Activated B cell treated with CpG ODN at 0.5 μM for 24 hours (primary cell): ENCODE measurements around the gene ARHGAP42. TPM values are rescaled to one million over a fixed set of nuclear protein-coding genes. Genes with fewer than 3 reads are reported as not detected.

Experiments used
- ATAC-seq: fragments of 200-7000 bp; cut with Tn5 transposase; one replicate; pipeline ENCODE4 v1.10.0; 2021; ENCODE audit warnings: low read depth, mild to moderate bottlenecking, moderate library complexity
- CTCF ChIA-PET: fragments of 350-600 bp; sonication (Branson Sonifier 250); formaldehyde crosslinking; loops from one replicate; lab custom pipeline; 2021; ENCODE audit warnings: antibody characterized with exemption; lab: Charles Lee
- POLR2A ChIA-PET: fragments of 350-600 bp; sonication (Branson Sonifier 250); formaldehyde crosslinking; loops from one replicate; lab custom pipeline; 2021; ENCODE audit warnings: antibody characterized with exemption; lab: Charles Lee
- DNase-seq: peaks from one replicate; pipeline ENCODE4 v3.0.0; 2022
- H3K27ac Mint-ChIP-seq: one replicate; pipeline ENCODE4 v1.8.0; 2020; ENCODE audit warnings: mixed read lengths
- H3K27me3 Mint-ChIP-seq: one replicate; pipeline ENCODE4 v1.8.0; 2021; ENCODE audit warnings: mixed read lengths
- H3K36me3 Mint-ChIP-seq: one replicate; pipeline ENCODE4 v1.8.0; 2021; ENCODE audit warnings: low read depth, mixed read lengths
- H3K4me1 Mint-ChIP-seq: one replicate; pipeline ENCODE4 v1.8.0; 2021; ENCODE audit warnings: mixed read lengths
- H3K4me3 Mint-ChIP-seq: one replicate; pipeline ENCODE4 v1.8.0; 2020; ENCODE audit warnings: mild to moderate bottlenecking, mixed read lengths
- H3K9me3 Mint-ChIP-seq: one replicate; pipeline ENCODE4 v1.8.0; 2020; ENCODE audit warnings: mixed read lengths
- CTCF ChIP-seq: fragments of 200-600 bp; IDR thresholded peaks from one replicate; pipeline ENCODE4 v1.8.0; 2022; ENCODE audit warnings: antibody characterized with exemption, mild to moderate bottlenecking
- intact Hi-C: fragments of 100-400 bp; cut with micrococcal nuclease; formaldehyde crosslinking; loops from one replicate; pipeline ENCODE4 v1.15.1; 2024
- total RNA-seq: library from RNA; stranded (reverse); gene quantifications from 2 replicates; pipeline ENCODE4 v1.2.3, GENCODE V29; 2022

The ARHGAP42 gene
- total RNA-seq, 1 donor from 2014 or later = 4.9 TPM

DNA sequence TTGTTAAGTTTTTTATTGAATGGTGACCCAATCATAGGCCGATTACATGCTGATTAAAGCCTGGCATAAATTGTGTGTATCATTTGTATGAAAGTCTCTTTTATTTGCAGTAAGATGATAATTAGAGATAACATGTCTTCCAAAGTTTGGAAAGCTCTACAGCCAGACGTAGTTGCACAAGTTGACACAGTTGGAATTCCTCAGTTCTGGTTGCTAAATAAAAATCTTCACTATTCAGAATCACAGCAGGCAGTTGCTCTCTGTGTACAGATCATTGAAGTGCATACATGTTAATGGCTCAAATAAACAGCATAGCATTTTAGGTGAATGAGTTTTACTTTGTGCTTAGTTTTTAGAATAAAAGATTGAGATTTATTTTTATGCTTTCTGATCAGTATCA is 69.5 kb downstream of the ARHGAP42 start:
- intact Hi-C loops = no loop called here
- no peaks in the 10 kb centered on the region for H3K9me3 Mint-ChIP-seq
- TF ChIP-seq CTCF = no peak
- no peaks in the 10 kb centered on the region for H3K36me3 Mint-ChIP-seq
- no peaks in the 10 kb centered on the region for H3K4me1 Mint-ChIP-seq
- CTCF ChIA-PET = no interaction called here
- no peak overlapping the region for H3K27ac Mint-ChIP-seq
- DNase-seq = no peak
- no peaks in the 10 kb centered on the region for H3K27me3 Mint-ChIP-seq
- ATAC-seq = no peak
- POLR2A ChIA-PET = no interaction called here
- no peak overlapping the region for H3K4me3 Mint-ChIP-seq

GRCh38 chr11:100757646-100758045 is 70.6 kb downstream of the ARHGAP42 start:
- no peak for DNase-seq
- intact Hi-C loops = no loop called here
- Mint-ChIP-seq H3K4me3 (no peak overlapping the region), H3K27ac (no peak overlapping the region), H3K9me3 (no peaks in the 10 kb centered on the region), H3K36me3 (no peaks in the 10 kb centered on the region), H3K4me1 (no peaks in the 10 kb centered on the region), H3K27me3 (no peaks in the 10 kb centered on the region)
- POLR2A ChIA-PET = no interaction called here
- ATAC-seq = no peak
- TF ChIP-seq CTCF = no peak
- CTCF ChIA-PET = no interaction called here

DNA sequence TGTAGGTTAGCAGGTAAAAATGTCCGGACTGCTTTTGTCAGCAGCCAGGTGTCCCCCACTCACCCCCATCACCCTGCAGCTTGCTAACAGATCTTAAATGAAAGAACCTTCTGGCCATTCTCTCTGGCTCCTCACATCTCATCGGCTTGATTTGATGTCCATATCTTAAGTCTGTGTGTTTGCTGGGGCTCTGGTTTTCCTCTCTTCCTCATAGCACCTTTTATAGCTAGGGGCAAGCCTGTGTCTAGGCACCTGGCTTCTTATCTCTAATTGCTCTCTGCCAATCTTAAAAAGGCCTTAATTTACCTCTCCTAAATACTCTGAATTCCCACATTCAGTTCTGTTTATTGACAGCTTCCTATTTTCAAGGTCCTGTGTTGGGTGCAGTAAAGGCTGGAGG is 72.0 kb downstream of the ARHGAP42 start:
- POLR2A ChIA-PET = no interaction called here
- no peaks in the 10 kb centered on the region for H3K36me3 Mint-ChIP-seq
- no peak for ATAC-seq

DNA sequence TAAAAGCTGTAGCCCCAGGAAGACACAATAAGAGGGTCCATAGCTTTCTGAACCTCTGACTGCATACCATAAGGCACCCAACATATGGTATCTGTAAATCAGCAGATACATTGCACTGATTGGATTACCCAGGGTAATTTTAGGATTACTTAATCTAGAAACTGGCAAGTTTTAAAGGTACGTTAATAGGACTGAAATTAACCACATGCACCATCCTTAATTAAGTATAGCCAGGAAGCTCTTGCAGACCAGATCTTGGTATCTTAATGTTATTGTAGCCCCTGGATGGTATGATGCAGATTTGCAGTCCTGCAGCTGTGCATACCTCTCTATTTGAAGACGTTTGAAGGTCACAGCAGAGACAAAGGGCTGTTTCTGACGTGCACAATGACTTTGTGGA is 72.8 kb downstream of the ARHGAP42 start:
- intact Hi-C loops = no loop called here
- TF ChIP-seq CTCF = no peak
- H3K9me3 Mint-ChIP-seq = no peaks in the 10 kb centered on the region
- POLR2A ChIA-PET = no interaction called here
- DNase-seq (no peak), ATAC-seq (no peak)
- H3K4me3 Mint-ChIP-seq = no peak overlapping the region
- no peaks in the 10 kb centered on the region for H3K27me3 Mint-ChIP-seq
- H3K27ac Mint-ChIP-seq = no peak overlapping the region
- CTCF ChIA-PET = no interaction called here
- H3K36me3 Mint-ChIP-seq = no peaks in the 10 kb centered on the region
- peaks cover 2% of the 10 kb centered on the region for H3K4me1 Mint-ChIP-seq

More for the DNA sequence above, 72.0 kb downstream of the ARHGAP42 start:
- H3K9me3 Mint-ChIP-seq = no peaks in the 10 kb centered on the region
- no peaks in the 10 kb centered on the region for H3K27me3 Mint-ChIP-seq
- TF ChIP-seq CTCF = no peak
- H3K4me1 Mint-ChIP-seq = peaks cover 2% of the 10 kb centered on the region
- no peak overlapping the region for H3K27ac Mint-ChIP-seq
- intact Hi-C loops = no loop called here
- CTCF ChIA-PET = no interaction called here
- DNase-seq = no peak
- no peak overlapping the region for H3K4me3 Mint-ChIP-seq

DNA sequence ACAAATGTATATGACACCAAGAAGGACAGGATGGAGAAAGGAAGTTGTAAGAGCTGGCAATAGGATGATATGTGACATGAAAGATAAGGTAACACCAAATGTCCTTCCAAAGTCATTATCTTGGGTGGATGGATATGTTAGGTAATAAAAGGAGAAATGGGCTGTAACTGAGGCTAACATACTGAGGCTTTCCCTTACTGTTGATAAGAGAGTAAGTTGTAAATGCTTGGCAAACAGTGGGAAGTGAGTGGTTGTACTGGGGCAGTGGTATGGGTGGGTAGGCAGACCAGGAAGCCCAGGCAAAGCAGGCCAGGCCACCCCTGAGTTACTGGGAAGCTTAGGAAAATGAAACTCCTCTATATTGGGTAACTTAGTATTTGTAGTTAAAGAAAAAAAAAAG is 73.7 kb downstream of the ARHGAP42 start:
- intact Hi-C loops = no loop called here

More for the DNA sequence above, 73.7 kb downstream of the ARHGAP42 start:
- Mint-ChIP-seq H3K27ac (no peak overlapping the region), H3K4me1 (peaks cover 2% of the 10 kb centered on the region), H3K27me3 (no peaks in the 10 kb centered on the region), H3K9me3 (no peaks in the 10 kb centered on the region), H3K36me3 (no peaks in the 10 kb centered on the region), H3K4me3 (no peak overlapping the region)
- ChIA-PET POLR2A (no interaction called here), CTCF (no interaction called here)
- DNase-seq = no peak
- TF ChIP-seq CTCF = no peak
- ATAC-seq = no peak
